GM12874 (cell line): ENCODE results near the gene NTNG1.

Experiments
- TF ChIP-seq, protein P1 (sequence below): IDR thresholded peaks from 2 replicates; pipeline ENCODE4 v1.5.1; 2011; ENCODE audit warnings: low read depth, mild to moderate bottlenecking, control low read depth, low read length, moderate library complexity; ENCODE audit not compliant: insufficient read depth

The NTNG1 gene

DNA sequence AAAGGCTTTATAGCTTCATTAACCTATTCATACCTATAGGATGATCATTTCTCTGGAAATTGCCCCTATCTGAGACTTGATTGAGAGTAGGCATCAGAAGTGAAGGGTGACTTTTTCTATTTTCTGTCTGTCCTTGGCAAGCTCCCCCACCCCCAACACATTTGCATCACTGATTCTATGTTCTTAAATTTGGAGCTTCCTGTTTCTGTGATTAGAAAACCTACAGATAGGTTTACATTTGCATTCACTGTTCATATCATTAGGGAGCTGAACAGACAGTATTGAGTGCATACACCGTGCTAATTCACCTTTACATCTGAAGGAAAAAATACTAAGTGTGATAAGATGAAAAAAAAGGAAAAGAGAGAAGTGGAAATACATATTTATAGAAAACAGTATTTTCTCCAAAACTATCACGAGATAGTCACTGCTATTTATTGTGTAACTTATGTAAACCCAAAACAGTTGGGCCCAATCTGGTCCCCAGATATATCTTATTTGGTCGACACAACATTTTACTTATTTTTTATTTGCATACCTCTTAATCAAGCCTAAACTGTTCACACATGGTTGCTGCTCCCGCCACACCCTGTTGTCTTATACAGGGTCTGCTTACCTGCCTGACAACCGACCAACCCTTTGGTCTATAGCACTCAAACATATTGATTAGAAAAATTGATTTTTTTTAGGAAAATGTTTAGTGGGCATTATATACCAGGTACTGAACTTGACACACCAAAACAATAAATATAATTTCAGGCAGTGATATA is 218.8 kb downstream of the NTNG1 start:
- TF ChIP-seq, protein P1, sequence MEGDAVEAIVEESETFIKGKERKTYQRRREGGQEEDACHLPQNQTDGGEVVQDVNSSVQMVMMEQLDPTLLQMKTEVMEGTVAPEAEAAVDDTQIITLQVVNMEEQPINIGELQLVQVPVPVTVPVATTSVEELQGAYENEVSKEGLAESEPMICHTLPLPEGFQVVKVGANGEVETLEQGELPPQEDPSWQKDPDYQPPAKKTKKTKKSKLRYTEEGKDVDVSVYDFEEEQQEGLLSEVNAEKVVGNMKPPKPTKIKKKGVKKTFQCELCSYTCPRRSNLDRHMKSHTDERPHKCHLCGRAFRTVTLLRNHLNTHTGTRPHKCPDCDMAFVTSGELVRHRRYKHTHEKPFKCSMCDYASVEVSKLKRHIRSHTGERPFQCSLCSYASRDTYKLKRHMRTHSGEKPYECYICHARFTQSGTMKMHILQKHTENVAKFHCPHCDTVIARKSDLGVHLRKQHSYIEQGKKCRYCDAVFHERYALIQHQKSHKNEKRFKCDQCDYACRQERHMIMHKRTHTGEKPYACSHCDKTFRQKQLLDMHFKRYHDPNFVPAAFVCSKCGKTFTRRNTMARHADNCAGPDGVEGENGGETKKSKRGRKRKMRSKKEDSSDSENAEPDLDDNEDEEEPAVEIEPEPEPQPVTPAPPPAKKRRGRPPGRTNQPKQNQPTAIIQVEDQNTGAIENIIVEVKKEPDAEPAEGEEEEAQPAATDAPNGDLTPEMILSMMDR, result no peak

DNA sequence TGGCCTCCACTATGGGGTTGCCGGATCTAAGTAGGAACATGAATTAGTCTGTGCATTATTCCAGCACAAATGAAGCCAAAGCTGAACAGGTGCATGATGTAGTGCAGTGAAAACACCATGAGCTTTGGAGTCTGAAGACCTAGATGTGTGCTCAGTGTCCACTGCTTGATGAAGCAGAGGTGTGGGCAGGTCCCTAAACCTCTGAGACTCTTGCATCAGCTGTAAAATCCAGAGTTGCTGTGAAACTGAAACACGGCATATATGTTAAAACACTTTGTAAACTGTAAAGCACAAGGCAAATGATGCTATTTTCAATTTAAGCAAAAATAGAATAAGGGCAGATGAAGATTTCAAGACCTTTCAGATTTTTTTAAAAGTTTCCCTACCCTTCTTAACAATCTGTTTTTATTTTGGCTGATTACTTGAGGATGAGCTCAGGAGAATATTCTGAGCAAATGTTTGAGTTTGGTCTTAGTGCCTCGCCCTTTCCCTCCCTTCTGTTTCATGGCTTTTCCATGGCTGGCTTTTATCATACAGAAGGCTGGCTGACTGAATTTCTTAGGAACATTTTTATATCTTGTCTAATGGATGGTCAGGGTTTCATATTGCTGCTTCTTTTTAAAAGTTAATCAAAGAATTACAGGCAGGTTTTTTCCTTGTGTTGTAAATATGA is 221.8 kb downstream of the NTNG1 start:
- TF ChIP-seq, protein P1, result no peak

DNA sequence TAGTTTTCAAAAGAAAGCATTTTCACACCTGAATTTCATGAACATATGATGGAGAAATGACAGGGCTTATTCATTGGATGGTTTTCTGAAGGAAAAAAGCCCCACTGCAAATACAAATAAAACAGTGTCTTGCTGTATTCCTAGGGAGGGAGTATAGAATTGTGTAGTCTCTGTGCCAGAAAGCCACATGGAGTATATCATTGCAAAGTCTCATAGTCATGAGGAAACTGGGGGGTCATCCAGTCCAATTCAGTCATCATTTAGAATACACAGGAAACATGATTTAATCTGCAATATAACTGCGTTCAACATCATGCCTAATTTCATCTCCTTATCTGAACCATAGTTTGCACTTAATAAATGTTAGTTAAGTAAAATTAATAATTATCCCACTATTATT is 222.3 kb downstream of the NTNG1 start:
- TF ChIP-seq, protein P1, result no peak

DNA sequence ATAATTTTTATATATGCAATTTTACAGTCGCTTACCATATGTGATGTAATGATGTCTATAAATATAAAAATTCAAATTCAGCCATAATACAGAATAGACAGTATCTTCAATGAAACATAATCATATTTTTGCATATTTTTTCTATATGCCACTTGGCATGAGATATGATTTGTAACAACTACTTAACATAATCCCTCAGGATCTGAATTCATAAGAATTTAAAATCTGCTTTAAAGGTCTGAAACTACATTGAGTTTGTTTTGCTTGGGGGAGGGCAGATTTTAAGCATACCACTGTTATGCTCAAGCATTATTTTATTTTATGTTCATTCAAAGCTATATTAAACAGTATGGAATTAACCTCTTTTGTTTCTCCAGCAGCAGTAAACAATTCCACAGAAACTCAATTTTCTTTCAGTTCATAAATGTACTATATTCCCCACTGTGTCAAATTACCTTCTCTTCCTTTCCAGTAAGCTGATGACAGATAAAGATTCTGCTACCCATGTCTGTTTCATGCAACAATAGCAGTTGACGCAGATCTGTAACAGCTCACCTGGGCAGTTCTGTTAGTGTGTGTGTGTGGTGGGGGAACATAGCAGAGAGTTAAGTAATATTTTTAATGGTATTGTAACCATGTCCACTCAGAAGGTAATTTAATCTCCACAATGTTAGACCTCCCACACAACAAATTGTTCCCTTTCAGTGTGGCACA is 224.8 kb downstream of the NTNG1 start:
- TF ChIP-seq, protein P1, result no peak

DNA sequence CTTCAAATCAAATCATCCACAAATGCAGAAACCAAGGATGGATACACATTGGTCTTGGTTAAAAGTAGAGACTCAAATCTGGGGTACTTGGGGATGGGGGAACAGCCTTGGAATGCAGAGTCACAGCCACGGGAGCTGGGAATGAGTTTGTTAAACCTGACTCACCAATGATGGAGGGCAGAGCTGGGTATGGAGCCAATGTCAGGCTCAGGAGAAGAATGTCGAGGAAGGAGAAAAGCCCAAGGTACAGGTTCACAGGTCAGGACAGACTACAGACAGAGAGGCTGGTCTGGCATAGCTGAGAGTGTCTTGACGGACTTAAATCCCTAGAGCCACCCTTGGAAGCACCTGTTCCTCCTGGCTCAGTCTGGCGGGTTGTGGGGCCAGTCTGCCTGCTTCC is 237.6 kb downstream of the NTNG1 start:
- TF ChIP-seq, protein P1, result no peak

DNA sequence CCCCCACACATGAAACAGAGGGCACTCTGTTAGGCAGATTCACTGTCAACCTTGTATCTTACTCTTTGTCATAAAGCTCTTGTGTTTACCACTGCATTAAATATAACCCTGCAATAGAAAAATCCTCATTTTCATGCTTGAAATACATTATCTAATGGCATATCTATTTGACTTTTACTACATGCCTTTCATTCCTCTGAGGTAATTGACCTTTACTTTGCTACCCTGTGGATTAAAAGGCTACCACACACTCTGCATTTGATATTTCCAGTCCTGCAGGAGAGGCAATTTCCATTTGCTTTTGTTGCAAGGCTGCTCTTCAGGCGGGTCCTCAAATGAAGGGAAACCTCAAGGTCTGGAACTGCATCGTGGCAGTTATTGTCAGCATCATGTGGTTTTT is 238.0 kb downstream of the NTNG1 start:
- TF ChIP-seq, protein P1, result no peak

DNA sequence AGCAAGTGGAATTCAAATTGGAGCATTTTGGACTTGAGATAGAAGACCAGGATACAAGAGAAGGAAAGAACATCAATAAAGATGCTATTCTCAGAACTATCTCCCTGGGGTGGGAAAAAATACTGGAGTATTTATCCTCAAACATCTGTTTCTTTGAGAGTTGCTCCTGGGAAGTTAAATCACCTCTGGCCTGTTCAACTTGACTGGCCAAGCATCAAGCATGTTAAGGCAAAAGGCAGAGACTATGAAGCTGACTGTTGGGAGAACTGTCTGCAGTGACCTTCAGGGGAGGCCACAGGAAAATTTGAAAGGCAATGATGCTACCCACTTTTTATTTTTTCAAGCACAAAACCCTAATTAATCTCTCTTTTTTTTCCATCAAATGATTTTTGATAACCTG is 239.0 kb downstream of the NTNG1 start:
- TF ChIP-seq, protein P1, result no peak
